C4-2B (cell line): ENCODE data around the gene WNK1.
"Not testable (repeated sequence)": the region's sequence is repeated elsewhere in the genome, so short reads cannot be mapped to it uniquely, and the experiment has no call there.

Experiments
- H3K27ac ChIP-seq: fragments of 450-650 bp; 2 replicates; pipeline ENCODE4 v1.5.1; 2017
- ZFX ChIP-seq: fragments of 450-650 bp; IDR thresholded peaks from 2 replicates; pipeline ENCODE4 v1.6.1; 2017
- TF ChIP-seq, protein P1 (sequence below): fragments of 450-650 bp; conservative IDR thresholded peaks from 2 replicates; pipeline ENCODE4 v1.5.1; 2017; ENCODE audit warnings: mild to moderate bottlenecking

WNK1 gene

GRCh38 chr12:806200-806791, 53.9 kb downstream of the WNK1 start:
- no peak overlapping the region for H3K27ac ChIP-seq
- no peak for TF ChIP-seq ZFX
- TF ChIP-seq, protein P1, sequence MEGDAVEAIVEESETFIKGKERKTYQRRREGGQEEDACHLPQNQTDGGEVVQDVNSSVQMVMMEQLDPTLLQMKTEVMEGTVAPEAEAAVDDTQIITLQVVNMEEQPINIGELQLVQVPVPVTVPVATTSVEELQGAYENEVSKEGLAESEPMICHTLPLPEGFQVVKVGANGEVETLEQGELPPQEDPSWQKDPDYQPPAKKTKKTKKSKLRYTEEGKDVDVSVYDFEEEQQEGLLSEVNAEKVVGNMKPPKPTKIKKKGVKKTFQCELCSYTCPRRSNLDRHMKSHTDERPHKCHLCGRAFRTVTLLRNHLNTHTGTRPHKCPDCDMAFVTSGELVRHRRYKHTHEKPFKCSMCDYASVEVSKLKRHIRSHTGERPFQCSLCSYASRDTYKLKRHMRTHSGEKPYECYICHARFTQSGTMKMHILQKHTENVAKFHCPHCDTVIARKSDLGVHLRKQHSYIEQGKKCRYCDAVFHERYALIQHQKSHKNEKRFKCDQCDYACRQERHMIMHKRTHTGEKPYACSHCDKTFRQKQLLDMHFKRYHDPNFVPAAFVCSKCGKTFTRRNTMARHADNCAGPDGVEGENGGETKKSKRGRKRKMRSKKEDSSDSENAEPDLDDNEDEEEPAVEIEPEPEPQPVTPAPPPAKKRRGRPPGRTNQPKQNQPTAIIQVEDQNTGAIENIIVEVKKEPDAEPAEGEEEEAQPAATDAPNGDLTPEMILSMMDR = no peak

DNA sequence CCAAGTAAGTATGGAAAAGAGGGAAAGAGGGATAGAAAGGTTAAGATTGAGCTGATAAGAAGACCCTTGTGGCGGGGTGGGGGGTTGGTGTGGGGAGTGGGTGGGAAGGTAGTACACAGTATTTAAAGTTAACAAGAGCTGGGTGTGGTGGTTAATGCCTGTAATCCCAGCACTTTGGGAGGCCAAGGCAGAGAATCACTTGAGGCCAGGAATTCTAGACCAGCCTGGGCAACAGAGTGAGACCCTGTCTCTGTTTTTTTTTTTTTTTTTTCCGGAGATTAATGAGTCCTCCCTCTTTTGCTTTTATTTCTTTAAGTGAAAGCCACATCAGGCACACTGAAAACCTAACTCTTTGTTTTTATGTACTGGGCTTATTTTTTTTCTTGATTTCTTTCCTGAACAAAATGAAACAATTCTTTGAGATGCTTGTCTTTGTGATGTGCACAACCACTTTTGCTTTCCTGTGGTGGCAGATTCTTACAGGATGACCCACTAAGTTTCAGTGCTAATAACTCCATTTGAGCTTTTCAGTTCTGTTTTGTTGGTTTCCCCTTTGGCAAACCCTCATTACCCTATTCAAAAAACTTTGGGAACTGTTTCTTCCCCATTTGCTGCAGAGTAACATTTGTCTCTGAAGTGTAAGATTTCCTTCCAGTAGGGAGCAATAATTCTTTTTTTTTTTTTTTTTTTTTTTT, 54.8 kb downstream of the WNK1 start:
- TF ChIP-seq, protein P1 = no peak
- no peak; the same call in 1 of the 2 replicates for TF ChIP-seq ZFX
- no peak overlapping the region for H3K27ac ChIP-seq

DNA sequence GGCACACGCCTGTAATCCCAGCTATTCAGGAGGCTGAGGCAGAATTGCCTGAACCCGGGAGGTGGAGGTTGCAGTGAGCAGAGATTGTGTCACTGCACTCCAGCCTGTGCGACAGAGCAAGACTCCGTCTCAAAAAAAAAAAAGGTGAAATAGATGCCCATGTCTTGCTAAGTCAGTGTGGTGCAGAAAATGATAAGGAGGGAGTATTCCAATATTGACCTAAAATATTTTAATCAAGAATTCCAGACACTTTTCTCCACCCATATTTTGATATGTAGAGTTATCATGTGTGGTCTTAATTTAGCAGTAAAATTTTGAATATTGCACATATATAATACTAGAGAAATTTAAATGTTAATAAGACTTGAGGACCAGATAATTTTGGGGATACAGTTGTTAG, 57.7 kb downstream of the WNK1 start:
- TF ChIP-seq, protein P1 = no peak
- TF ChIP-seq ZFX = no peak
- no peak overlapping the region for H3K27ac ChIP-seq

DNA sequence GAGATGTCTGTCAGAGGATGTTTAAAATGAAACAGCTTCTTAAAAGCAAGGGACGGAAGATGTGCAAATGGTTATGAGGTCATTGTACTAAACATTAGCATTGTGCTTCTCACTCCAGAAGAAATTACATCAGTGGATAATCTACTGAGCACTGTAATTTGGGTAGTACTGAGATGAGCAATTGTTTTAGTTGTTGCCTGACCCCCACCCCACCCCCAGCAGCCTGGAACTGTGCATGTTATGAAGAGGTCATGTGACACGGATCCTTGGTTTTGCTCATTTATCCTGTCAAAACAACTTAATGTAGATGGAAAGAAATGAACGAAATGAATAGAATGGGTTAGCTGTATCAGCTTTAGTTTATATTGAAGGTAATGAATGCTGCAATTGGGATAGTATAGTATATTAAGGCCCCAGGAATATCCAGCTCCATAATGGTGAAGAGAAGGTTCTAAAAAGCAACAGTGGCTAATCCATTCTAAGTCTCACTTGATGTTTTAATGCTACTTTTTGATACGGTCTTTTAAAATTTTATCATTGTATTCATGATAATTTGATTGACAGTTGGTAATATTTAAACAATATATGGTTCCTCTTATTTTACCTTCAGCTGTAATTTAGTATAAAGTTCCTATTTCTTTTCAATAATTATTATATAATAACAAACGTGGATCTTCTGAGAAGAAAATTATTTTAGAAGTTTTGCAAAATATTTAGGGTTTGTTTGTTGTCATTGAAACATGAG, 58.5 kb downstream of the WNK1 start:
- TF ChIP-seq, protein P1 = no peak
- TF ChIP-seq ZFX = no peak
- no peak overlapping the region for H3K27ac ChIP-seq

- TF ChIP-seq ZFX = no peak
- TF ChIP-seq, protein P1 = no peak
- H3K27ac ChIP-seq = no peak overlapping the region
Measured at GRCh38 chr12:812950-813349, 60.6 kb downstream of the WNK1 start.

DNA sequence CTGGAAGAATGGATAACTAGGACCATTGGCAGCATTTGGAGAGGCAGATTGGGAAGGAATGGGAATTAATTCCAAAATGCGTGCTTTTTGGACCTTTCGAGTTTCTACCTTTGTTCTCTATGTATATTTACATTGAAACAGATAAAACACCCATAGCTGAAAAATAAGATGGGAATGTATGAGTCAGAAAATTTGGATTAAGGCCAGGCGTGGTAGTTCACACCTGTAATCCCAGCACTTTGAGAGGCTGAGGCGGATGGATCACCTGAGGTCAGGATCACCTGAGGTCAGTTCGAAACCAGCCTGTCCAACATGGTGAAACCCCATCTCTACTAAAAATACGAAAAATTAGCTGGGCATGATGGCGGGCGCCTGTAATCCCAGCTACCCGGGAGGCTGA, 65.1 kb downstream of the WNK1 start:
- H3K27ac ChIP-seq = not testable (repeated sequence)

DNA sequence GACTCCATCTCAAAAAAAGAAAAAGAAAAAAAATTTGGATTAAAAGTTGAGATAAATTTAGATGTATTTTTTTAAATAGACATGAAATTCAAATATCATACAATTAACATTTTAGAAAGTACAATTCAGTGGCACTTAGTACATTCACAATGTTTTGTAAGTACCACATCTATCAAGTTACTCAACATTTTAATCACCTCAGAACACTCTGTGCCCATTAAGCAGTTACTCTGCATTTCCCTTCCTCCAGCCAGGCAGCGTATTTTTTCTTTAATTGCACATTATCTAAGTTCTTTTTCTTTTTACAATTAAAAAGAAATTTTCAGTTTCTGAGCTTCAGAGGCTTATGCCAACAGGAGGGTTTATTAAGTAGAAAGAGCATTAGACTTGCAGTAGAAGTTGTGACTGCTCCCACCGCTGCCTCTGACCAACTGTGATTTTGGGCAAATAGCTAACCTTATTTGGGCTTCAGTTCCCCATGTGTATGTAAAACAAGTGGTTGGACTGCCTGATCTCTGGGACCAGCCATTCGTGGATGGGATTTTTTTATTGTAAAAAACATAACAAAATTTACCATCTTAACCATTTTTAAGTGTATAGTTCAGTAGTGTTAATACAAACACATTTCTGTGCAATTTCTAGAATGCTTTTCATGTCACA, 65.7 kb downstream of the WNK1 start:
- no peak overlapping the region for H3K27ac ChIP-seq
- no peak for TF ChIP-seq ZFX
- TF ChIP-seq, protein P1 = no peak
